Mammary epithelial cell (primary cell): Measurements from ENCODE around the gene PUDP.

Source experiments
- EZH2 ChIP-seq: IDR thresholded peaks from 2 replicates; pipeline ENCODE4 v1.6.1; 2012; ENCODE audit warnings: low read length, inconsistent platforms, borderline replicate concordance
- TF ChIP-seq, protein P1 (sequence below), 2 donors: IDR thresholded peaks in 1 of 2; conservative IDR thresholded peaks in 1 of 2; 2 replicates each; pipeline ENCODE4 v1.5.1; 2011 to 2012; ENCODE audit warnings: inconsistent platforms in 2 of 2, low read length in 2 of 2, mild to moderate bottlenecking in 2 of 2, control low read depth in 1 of 2, low read depth in 1 of 2; ENCODE audit not compliant: insufficient read depth in 1 of 2; ENCODE audit errors: extremely low read depth in 1 of 2

DNA sequence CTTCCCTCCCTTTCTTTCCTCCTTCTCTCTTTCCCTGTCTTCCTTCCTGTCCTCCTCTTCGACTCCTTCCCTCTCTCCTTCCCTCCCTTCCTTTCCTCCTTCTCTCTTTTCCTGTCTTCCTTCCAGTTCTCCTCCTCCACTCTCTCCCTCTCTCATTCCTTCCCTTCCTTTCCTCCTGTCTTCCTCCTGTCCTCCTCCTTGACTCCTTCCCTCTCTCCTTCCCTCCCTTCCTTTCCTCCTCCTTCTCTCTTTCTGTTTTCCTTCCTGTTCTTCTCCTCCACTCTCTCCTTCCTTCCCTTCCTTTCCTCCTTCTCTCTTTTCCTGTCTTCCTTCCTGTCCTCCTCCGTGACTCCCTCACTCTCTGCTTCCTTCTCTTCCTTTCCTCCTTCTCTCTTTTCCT lies 5.3 kb upstream of the PUDP start:
- TF ChIP-seq, protein P1, sequence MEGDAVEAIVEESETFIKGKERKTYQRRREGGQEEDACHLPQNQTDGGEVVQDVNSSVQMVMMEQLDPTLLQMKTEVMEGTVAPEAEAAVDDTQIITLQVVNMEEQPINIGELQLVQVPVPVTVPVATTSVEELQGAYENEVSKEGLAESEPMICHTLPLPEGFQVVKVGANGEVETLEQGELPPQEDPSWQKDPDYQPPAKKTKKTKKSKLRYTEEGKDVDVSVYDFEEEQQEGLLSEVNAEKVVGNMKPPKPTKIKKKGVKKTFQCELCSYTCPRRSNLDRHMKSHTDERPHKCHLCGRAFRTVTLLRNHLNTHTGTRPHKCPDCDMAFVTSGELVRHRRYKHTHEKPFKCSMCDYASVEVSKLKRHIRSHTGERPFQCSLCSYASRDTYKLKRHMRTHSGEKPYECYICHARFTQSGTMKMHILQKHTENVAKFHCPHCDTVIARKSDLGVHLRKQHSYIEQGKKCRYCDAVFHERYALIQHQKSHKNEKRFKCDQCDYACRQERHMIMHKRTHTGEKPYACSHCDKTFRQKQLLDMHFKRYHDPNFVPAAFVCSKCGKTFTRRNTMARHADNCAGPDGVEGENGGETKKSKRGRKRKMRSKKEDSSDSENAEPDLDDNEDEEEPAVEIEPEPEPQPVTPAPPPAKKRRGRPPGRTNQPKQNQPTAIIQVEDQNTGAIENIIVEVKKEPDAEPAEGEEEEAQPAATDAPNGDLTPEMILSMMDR (conservative IDR thresholded peaks at IDR 0.05 in 1 of 2, IDR thresholded peaks at IDR 0.05 in 1 of 2; ENCODE audit: extremely low read depth in 1 of 2, insufficient read depth in 1 of 2, low read depth in 1 of 2, low read length in 2 of 2): no peak
- no peak for TF ChIP-seq EZH2
